SKM-1 (cell line): ENCODE measurements around the gene ANO9.
"Not testable (repeated sequence)": the region's sequence is repeated elsewhere in the genome, so short reads cannot be mapped to it uniquely, and the experiment has no call there.

Experiments
- DNase-seq: peaks from one replicate; lab custom pipeline; 2025; ENCODE audit not compliant: unreplicated experiment; lab: John Stamatoyannopoulos, UW

The ANO9 gene

DNA sequence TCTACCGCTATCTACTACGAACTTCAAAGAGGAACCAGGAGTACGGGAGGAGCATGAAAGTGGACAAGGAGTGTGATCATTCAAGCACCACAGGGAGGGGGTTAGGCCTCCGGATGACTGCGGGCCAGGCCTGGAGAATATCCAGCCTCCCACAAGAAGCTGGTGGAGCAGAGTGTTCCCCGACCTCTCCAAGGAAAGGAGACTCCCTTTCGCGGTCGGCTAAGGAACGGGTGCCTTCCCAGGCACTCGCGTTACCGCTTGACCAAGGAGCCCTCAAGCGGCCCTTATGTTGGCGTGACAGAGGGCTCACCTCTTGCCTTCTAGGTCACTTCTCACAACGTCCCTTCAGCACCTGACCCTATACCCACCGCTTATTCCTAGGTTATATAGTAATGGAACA, 52.4 kb downstream of the ANO9 start:
- not testable (repeated sequence) for DNase-seq

DNA sequence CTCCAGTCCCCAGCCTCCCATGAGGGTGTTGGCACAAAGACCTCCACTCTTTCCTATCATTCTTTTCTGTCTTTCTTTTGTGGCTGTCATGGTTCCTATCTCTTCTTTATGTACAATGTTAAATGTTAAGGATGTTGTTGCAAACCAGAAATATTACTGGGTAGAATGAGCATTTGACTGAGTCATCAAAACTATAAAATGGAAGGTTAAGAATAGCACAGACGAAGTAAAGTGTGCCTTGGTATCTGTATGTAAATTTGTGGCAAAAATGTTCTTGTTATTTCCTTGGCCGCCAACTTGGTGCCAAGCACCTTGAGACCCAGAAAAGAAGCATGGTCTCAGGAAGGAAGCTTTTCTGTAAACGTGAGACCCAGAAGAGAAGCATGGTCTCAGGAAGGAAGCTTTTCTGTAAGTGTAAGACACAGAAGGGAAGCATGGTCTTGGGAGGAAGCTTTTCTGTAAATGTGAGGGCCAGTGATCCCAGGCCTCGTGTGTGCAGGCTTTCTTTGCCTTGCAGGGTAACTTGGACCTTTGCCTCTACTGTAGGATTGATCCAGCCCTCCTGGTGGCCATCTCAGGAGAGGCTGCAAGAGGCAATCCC, 54.5 kb downstream of the ANO9 start:
- no peak for DNase-seq

DNA sequence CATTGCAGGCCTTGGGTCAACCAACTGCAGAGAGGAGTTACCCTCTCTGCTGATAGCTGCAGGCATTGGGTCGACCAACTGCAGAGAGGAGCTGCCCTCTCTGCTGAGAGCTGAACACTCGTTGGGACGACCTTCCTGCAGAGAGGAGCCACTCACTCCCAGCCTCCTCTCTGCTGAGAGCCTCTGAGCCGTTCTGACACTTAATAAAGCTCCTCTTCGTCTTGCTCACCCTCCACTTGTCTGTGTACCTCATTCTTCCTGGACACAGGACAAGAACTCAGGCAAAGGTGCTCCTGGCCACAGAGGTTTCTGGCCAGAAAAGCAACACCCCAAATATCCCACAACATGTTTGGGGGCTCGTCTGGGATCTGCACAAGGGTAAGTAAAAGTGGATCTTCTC, 55.3 kb downstream of the ANO9 start:
- DNase-seq = no peak

DNA sequence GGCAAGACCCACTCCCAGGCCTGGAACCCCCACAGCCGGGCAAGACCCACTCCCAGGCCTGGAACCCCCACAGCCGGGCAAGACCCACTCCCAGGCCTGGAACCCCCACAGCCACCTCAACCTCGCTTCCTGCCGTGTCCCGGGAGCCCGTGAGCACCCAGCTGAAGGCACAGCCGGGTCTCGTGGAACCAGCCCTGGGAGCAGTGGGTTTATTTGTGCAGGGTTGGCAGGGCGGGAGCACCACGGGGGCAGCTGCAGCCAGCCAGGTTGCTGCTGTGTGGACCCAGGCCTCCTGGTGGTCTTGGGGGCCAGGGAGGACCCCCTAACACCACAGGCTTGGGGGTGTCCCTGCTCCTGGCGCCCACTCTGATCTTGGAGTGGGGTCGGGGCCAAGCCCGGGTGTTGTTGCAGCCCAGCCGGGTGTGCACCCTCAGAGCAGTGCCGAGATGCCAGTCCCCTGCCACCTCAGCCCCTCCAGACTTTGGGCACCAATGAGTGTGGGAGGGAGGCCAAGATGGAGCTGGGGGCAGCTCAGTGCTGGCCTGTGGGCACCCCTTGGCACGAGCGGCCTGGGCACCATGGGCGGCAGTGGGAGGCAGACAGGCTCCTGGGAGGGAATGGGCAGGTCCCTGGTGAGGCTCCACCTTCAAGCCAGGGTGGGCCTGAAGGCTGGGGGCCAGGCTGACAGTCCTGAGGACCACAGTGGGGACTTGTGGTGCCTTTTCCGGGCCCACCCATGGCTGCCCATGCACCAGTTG, 56.0 kb downstream of the ANO9 start:
- no peak for DNase-seq

DNA sequence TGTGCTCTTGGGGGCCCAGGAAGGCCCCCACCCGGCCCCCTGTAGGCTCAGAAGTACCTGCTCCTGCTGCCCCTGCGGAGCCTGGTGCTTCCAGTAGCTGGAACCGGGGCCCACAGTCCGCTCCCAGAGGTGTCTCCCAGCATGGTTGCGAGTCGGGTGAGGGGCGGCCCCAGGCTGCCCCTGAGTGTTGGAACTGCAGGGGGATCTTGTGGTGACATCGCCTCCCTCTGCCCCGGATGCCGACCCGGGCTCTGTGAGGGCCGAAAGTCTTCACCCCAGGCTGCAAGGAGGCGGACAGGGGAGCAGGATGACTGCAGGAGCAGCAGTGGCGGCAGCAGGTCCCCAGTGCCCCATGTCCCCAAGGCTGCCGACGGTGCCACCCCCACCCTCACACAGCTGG, 57.3 kb downstream of the ANO9 start:
- DNase-seq = no peak

DNA sequence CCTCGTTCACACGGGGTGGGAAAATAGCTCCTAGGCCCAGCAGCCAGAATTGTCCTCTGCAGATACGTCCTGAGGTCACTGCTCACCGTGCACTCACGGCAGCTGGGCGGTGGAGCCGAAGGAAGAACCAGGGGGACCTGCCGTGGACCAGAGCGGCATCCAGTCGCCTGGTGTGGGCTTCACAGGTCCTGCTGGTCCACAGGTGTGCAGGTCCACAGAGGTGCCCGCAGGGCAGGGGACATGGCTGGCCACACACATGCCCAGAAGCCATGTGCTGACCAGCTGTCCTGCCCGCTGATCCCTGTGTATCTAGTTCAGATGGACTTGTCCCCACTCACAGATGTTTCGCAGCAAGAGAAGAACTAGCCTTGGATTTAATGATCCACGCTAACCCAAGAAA, 58.4 kb downstream of the ANO9 start:
- DNase-seq = no peak

DNA sequence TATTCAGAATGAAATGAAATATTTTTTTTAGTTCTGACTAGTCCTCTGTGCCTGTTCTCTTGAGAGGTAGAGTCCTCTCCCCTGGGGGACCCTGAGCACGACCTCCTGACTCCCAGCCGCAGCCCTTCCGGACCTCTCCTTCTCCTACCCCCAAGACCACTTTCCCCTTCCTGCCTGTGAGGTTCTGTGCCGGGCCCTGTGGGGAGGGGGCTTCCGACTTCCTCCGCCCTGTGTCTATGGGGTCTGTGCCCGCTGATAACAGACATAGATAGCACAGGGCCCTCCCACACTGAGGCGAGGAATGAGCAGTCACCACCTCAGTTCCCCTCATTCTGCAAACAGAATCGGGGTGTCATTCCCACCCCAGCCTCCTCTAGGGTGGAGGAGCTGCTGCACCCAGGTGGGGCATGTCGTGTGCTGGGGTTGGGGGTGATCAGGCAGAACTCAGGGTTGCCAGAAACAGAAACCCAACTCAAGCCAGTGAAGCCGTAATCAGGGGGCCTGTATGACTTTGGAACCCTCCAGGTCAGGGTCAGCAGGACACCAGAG, 59.7 kb downstream of the ANO9 start:
- no peak for DNase-seq

DNA sequence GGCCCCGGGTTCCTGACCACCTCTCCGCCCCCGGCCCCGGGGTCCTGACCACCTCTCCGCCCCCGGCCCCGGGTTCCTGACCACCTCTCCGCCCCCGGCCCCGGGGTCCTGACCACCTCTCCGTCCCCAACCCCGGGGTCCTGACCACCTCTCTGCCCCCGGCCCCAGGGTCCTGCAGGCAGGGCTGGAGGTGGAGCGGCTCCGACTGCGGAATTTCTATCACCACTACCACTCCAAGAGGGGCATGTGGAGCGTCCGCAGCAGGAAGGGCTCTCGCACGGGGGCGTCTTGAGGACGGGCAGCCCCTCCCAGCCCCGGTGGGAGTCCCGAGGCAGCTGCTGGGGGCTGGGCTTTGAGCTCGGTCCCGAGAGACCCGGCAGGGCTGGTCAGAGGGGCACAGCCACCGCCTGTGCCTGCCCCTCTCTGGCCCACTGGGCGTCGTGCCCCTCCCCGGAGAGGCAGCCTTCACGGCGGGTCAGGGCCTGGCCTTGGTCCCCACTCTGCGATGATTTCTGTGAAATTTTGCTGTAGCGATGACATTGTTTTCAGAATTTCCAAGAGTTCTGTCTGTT, 60.2 kb downstream of the ANO9 start:
- DNase-seq = no peak

DNA sequence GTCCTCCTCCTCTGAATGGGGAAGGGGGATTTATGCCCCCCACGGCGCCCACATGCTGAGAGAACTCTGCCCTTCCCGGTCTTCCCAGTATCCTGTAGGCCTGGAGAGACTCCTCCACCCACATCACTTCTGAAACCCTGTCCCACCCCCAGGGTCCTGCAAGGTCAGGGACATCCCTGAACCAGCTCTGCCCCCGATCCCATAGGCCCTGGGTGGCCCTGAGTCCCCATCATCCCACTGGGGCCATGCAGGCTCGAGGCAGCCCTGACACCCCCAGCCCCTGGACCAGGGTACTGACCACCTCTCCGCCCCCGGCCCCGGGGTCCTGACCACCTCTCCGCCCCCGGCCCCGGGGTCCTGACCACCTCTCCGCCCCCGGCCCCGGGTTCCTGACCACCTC, 60.8 kb downstream of the ANO9 start:
- DNase-seq = no peak

DNA sequence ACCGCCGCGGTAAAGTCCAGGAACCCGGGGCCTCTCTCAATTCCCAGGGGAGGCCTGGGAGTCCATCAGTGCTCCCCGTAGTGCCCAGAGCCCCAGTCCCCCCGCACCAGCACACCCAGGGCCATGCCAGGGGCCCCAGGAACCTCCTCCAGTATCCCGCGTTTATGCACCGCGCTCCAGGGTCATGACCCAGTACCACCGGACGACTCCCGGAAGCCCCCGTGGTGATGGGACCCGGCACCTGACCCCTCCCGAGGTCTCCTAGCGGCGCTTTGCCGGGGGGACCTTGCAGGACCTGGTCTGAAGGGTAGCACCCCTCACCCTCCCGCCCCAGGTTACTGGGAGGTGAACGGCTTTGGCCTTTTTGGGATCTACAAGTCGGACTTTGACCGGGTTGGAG, 61.3 kb downstream of the ANO9 start:
- no peak for DNase-seq

DNA sequence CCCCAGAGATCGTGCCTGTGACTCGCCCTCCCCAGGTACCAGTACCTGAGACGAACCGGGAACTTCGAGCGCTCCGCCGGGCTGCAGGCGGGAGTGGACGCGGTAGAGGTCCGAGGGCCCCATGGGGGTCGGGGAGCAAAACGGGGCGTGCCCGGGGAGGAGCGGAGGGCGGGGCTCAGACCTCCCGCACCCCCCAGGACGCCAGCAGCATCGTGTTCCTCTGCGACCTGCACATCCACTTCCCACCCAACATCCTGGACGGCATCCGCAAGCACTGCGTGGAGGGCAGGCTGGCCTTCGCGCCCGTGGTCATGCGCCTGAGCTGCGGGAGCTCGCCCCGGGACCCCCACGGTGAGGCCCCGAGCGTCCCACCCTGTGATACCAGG, 61.7 kb downstream of the ANO9 start:
- no peak for DNase-seq

DNA sequence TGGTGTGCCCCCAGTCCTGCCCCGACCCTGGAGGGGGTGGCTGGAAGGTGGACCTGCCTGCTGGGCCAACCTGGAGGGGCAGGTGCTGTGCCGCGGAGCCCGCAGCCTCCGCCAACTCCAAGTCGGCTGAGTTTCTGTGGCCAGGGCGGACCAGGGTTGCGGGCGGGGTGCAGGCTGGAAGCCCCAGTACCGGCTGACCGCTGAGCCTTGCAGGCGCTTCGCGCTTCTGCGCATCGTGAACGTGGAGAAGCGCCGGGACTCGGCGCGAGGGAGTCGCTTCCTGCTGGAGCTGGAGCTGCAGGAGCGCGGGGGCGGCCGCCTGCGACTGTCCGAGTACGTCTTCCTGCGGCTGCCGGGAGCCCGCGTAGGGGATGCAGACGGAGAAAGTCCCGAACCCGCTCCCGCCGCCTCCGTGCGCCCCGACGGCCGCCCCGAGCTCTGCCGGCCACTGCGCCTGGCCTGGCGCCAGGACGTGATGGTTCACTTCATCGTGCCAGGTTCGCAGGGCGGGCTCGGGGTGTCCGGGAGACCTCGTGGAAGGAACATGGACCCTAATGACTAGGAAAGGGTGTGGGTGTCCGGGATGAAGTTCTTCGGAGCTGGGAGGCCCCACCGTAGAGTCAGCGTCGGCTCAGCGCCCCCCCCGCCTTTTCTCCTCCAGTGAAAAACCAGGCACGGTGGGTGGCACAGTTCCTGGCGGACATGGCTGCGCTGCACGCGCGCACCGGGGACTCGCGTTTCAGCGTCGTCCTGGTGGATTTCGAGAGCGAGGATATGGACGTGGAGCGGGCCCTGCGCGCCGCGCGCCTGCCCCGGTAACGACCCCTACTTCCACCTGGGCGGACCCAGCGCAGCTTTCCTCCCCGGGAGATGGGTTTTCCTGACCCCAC, 62.4 kb downstream of the ANO9 start:
- no peak for DNase-seq

DNA sequence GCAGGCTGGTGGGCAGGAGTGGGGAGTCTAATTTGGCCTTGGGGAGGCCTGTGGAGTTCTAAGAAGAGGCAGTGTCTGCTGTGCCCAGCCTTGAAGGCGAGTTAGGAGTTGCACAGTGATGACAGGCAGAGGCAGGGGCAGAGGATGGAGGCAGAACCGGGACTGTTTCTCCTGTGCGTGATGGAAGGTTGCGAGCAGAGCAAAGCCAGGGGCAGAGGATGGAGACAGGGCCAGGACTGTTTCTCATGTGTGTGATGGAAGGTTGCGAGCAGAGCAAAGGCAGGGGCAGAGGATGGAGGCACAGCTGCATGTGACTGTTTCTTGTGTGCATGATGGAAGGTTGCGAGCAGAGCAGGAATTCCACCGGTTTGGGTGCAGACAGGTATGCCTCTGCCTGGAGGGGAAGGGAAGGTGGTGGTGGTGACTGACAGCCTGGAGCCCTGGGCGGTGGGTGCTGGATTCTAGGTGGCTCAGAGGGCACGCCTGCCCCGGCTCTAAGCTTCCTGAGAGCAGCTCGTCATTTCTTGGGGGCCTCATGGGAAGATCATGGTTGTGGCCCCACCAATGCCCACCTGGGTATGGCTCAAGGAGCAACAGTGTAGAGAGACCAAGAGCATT, 63.8 kb downstream of the ANO9 start:
- DNase-seq = no peak

DNA sequence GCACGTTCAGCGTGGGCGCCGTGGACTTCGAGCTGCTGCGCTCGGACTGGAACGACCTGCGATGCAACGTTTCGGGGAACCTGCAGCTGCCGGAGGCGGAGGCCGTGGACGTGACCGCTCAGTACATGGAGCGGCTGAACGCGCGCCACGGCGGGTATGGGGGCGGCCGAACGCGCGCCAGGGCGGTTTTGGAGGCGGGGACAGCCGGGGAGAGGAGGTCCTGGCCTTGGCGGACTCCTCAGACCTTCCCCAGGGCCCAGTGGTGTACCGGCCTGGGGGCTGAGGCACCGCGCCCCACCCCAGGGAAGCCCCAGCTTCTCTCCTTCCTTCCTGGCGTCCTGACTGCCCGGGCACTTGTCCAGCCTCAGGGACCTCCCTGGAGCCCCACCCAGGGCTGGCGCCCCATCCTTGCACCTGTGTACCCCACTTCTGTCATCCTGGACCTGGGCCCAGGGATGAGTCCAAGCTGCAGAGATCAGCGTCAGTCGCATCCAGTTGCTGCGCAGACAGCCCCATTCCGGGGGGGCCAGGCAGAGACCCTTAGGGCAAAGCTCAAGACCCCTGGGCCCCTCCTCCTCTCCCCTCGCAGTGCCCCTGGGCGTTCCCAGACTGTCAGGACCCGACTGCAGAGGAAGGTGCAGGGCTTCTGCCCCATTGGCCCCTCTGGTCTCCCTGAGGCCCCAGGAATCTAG, 64.5 kb downstream of the ANO9 start:
- no peak for DNase-seq

DNA sequence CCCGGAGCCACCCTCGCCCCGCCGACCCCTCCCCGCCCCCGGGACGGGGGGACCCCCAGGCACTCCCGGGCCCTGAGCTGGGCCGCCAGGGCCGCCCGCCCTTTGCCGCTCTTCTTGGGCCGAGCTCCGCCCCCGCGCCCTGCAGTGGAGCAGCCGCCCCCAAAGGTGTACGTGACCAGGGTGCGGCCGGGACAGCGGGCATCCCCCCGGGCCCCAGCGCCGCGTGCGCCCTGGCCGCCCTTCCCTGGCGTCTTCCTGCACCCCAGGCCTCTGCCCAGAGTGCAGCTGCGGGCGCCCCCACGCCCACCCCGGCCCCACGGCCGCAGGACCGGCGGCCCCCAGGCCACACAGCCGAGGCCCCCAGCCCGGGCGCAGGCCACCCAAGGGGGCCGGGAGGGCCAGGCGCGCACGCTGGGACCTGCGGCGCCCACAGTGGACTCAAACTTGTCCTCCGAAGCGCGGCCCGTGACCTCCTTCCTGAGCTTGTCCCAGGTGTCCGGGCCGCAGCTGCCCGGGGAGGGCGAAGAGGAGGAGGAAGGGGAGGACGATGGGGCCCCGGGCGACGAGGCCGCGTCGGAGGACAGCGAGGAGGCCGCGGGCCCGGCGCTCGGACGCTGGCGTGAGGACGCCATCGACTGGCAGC, 65.2 kb downstream of the ANO9 start:
- DNase-seq = no peak

DNA sequence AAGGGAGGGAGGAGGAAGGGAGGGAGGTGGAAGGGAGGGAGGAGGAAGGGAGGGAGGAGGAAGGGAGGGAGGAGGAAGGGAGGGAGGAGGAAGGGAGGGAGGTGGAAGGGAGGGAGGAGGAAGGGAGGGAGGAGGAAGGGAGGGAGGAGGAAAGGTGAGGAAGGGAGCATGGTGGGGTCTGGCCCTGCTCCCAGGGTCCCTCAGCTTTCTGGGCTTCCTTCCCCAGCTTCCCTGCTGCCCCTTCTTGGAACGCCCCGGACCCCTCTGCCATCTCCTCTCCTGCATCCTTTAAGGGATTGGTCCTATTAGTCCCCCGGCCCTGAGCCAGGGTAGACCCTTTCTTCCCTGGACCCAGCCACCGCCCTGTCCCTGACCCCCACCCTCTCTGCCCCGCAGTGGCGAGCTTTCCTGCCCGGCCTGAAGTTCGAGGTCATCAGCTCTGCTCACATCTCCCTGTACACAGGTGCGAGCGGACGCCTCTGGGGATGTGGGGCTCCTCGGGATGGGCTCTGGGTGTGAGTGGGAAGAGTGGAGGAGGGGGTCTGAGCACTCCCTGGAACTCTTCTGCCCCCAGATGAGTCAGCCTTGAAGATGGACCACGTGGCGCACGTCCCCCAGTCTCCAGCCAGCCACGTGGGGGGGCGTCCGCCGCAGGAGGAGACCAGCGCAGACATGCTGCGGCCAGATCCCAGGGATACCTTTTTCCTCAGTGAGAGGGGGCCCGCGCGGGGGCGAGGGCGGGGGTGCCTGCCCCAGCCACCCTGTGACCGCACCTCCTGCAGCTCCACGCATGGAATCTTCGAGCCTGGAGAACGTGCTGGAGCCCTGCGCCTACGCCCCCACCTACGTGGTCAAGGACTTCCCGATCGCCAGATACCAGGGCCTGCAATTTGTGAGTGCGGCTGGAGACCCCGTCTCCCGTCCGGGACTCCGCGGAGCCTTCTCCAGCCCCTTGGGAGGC, 66.5 kb downstream of the ANO9 start:
- no peak for DNase-seq

DNA sequence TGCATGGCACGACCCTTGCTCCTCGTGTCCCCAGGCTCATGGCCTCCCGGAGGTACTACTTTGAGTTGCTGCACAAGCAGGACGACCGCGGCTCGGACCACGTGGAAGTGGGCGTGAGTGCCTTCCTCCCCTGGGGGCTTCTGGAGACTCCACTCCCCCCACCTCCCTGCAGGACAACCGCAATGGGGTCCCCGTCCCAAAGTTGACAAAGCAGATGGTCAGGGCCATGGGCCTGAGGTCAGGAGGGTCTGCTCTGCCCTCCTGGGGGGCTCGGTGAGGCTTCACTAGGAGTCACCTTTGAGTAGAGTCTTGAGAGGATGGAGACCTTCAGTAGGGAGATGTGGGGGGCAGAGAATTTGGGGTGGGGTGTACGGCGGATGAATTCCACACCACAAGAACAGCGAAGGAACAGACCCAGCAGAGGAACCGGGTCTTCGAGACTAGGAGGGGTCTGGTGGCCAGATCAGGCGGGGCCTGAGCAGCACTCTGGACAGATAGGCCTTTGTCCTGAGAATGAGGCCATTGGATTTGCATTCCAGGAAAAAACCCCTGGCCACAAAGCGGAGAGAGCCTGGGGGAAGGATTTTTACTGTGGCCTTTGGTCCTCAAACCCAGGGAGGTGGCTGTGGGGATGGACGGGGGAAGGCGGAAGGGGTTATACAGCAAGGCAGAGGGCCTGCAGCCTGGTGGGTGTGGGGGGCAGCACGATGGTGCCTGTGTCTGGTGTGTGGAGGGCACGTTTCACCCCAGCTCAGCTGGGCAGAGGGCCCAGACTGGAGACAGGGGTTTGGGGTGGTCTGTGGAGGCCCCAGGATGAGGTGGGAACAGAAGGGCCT, 67.9 kb downstream of the ANO9 start:
- no peak for DNase-seq
